GM15510 (cell line): Measurements from ENCODE around the gene BID.

Source experiments
- POLR2A ChIP-seq: IDR thresholded peaks from 3 replicates; pipeline ENCODE4 v1.6.1; 2011; ENCODE audit warnings: borderline replicate concordance; ENCODE audit not compliant: insufficient read length; ENCODE audit errors: extremely low read depth

Gene BID

GRCh38 chr22:17792854-17793434 lies 18.7 kb upstream of the BID start:
- no peak for TF ChIP-seq POLR2A

- no peak for TF ChIP-seq POLR2A
Observed at GRCh38 chr22:17792299-17792698, 18.0 kb upstream of the BID start.

DNA sequence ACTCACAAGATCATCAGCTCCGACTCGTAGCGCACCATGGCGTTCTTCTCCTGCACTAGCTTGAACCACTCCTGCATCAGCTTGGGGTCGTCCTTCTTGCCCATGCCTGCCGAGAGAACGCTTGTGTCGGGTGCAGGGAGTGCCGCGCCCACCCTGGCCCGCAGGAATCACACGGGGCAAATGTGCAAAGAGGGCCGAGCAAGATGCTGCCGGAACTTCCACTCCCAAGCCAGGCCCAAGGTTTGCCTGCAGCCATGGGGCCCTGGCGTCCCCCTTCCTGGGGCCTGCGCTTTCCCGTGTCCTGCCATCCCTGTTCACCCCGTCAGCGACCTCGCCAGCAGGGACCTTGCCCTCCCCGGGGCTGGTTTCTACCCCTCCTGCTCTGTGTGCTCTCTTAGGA lies 16.9 kb upstream of the BID start:
- TF ChIP-seq POLR2A = no peak

DNA sequence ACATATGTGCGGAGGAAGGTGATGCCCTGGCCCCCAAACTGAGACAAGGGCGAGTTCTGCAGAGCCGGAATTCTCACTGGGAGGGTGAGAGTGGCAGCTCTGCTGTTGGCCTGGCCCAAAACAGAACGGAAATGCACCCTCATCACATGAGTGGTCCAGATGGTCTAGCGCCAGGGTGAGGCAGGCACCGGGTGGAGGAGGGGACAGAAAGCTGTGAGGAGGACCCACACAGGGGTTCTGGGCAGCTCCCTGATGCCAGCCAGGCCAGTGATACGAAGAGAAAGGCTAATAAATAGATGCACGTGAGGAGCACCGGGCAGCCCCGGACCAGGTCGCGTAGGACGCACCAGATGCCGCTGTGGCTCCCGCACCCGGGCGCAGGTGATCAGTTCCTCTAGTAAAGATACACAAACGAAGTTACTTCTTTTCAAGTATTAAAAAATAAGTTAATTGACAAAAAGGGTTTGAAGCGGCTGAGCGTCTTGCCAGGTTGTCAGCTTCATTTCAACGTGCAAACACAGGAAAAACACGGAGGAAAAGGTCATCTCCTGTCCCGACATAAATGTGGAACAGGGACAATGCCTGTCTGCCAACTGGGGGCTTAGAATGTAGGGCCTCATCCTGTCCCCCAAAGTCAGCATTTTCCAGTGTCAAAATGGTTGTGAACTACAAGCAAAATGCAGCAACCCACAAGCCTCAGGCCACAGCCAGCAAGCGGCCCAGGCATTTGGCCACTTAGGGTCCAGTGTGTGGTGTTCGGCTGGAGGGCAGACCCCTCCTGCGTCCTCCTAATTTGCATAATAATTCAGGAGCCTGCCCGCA lies 15.3 kb upstream of the BID start:
- TF ChIP-seq POLR2A = no peak

GRCh38 chr22:17788528-17789378 lies 14.5 kb upstream of the BID start:
- no peak for TF ChIP-seq POLR2A

- TF ChIP-seq POLR2A = no peak
Observed at GRCh38 chr22:17787716-17788330, 13.6 kb upstream of the BID start.

- no peak for TF ChIP-seq POLR2A
Observed at GRCh38 chr22:17787241-17787640, 13.0 kb upstream of the BID start.

GRCh38 chr22:17786435-17787161 lies 12.3 kb upstream of the BID start:
- no peak for TF ChIP-seq POLR2A

GRCh38 chr22:17785185-17786184 lies 11.2 kb upstream of the BID start:
- no peak for TF ChIP-seq POLR2A

- TF ChIP-seq POLR2A = no peak
Observed at GRCh38 chr22:17784776-17785175, 10.5 kb upstream of the BID start.

DNA sequence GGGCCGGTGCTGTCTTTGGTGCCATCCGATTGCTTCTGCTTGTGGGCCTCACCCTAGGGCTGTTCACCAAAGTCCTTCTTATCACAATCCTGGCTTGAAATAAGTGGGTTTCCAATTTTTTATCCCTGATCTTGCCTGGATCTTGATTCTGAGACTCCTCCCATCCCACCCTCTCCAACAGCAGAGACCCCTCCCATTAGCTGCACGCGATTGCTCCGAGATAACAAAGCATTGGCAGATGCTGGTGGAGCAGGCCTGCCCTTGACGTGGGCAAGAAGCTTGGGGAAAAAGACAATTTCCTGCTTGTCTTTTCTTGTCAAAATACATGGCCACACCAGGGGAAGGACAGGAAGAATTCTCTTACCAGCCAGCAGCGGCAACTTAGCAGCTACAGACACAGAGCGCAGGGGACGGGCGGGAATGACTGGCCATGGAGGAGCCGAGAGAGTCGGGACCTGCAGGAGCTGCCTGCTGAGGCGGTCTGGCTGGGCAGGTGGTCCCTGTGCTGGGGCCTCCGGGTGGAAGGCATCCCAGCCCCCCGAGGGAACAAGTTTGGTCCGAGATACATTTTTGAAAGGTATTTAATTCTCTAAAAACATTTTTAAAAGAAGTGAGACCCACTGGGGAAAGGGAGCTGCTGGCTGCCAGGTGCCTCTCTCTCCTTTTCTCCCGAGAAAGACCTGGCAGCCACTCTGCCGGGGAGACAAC lies 9.7 kb upstream of the BID start:
- no peak for TF ChIP-seq POLR2A

GRCh38 chr22:17783312-17783711 lies 9.0 kb upstream of the BID start:
- TF ChIP-seq POLR2A = no peak

DNA sequence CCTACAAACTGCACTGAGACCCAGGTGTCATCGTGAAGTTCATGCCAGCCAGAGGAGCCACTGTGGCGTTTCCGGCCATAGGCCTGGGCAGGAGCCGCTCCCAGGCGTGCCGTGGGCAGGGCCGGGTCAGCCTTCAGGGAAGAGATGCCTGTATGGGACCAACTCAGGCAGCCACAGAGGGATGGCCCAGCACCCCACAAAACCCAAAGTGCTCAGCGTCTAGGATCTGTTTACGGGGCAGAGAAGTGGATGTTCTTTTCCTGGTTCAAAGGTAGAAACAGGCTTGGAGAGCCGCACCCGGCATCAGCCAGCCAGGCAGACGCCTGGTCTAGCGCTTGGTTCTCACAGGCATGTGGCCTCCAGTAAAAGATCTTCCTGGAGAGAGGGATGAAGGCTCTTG lies 8.4 kb upstream of the BID start:
- TF ChIP-seq POLR2A = no peak
